ENCODE measurements around the gene WASF2. TPM values are rescaled to one million over a fixed set of nuclear protein-coding genes. Genes with fewer than 3 reads are reported as not detected.
A peak's percentile ranks its signal among the peaks of the same experiment; 100 is the strongest.

Gene WASF2
- total and polyA plus RNA-seq, 2 of the 13 experiments (the other 11 are each of a cell fraction or from before 2014, with no cell fraction given): 10.4 to 27.7 TPM

- TF ChIP-seq AHDC1 (CRISPR knock-in tag; IDR thresholded peaks at IDR 0.05; ENCODE audit: borderline replicate concordance) (0 out of 2 replicates have a peak, but pooled peaks have one; percentile 15), ZBTB40 (IDR thresholded peaks at IDR 0.05) (no peak), ZBTB40 (CRISPR knock-in tag; IDR thresholded peaks at IDR 0.05) (no peak), ZIK1 (CRISPR knock-in tag; IDR thresholded peaks at IDR 0.05; ENCODE audit: borderline replicate concordance, low read depth) (no peak), RAD21 (CRISPR knock-in tag; IDR thresholded peaks at IDR 0.05) (peak; percentile 85), MXD1 (CRISPR knock-in tag; IDR thresholded peaks at IDR 0.05) (no peak), HNRNPH1 (optimal IDR thresholded peaks at IDR 0.05; ENCODE audit: low read depth, low read length) (no peak)
These were observed 132.5 kb downstream of the WASF2 start (continued) for GRCh38 chr1:27357281-27358037.
